PFSK-1 (cell line): ENCODE data around the gene CIAO3.

ENCODE experiments used
- POLR2AphosphoS5 ChIP-seq: IDR thresholded peaks from 2 replicates; pipeline ENCODE4 v1.6.1; 2012; ENCODE audit warnings: low read depth, mild to moderate bottlenecking, control low read depth, low read length, moderate library complexity
- REST ChIP-seq, 2 experiments: IDR thresholded peaks; 2 replicates each; pipeline versions ENCODE4 v1.6.1 to v1.8.0; 2011 to 2012; ENCODE audit warnings: low read depth in 2 of 2, low read length in 2 of 2, control low read depth in 1 of 2, inconsistent platforms in 1 of 2, mild to moderate bottlenecking in 1 of 2, moderate library complexity in 1 of 2; ENCODE audit not compliant: insufficient read depth in 1 of 2
- SIN3A ChIP-seq: IDR thresholded peaks from 2 replicates; pipeline ENCODE4 v1.6.1; 2012; ENCODE audit warnings: mild to moderate bottlenecking, low read length, moderate library complexity, borderline replicate concordance; ENCODE audit not compliant: insufficient read depth
- TAF1 ChIP-seq: IDR thresholded peaks from 2 replicates; pipeline ENCODE4 v1.6.1; 2012; ENCODE audit warnings: low read length, control low read depth, borderline replicate concordance; ENCODE audit not compliant: insufficient read depth

GRCh38 chr16:741986-742629 lies 1.3 kb upstream of the CIAO3 start:
- TF ChIP-seq POLR2AphosphoS5: no peak
- TF ChIP-seq SIN3A: no peak
- no peak for TF ChIP-seq TAF1
- no peak for TF ChIP-seq REST (IDR thresholded peaks at IDR 0.05; ENCODE audit: insufficient read depth in 1 of 2, low read depth in 2 of 2, low read length in 2 of 2)
